Colonic mucosa (tissue), 4 donors: ENCODE measurements around the gene LRTM1. TPM values are rescaled to one million over a fixed set of nuclear protein-coding genes. Genes with fewer than 3 reads are reported as not detected.

Source experiments
- DNase-seq: peaks from one replicate; pipeline ENCODE4 v3.0.0-alpha.2; 2020
- H3K27ac ChIP-seq: fragments of 200-600 bp; one replicate; pipeline ENCODE4 v1.8.0; 2021
- H3K27me3 ChIP-seq: fragments of 200-600 bp; one replicate; pipeline ENCODE4 v1.8.0; 2021
- H3K36me3 ChIP-seq: fragments of 200-600 bp; one replicate; pipeline ENCODE4 v1.8.0; 2021
- H3K4me1 ChIP-seq: fragments of 200-600 bp; one replicate; pipeline ENCODE4 v1.8.0; 2021; ENCODE audit warnings: mild to moderate bottlenecking
- H3K4me3 ChIP-seq: fragments of 200-600 bp; one replicate; pipeline ENCODE4 v1.8.0; 2021
- H3K9ac ChIP-seq, 2 donors: one replicate each; pipeline ENCODE4 v1.7.0; 2013; ENCODE audit warnings: control low read depth in 2 of 2, low read depth in 2 of 2, low read length in 2 of 2
- H3K9me3 ChIP-seq: fragments of 200-600 bp; one replicate; pipeline ENCODE4 v1.8.0; 2021
- intact Hi-C: fragments of 100-400 bp; cut with DNase I; formaldehyde crosslinking; loops from one replicate; pipeline ENCODE4 v1.14.1; 2022
- total RNA-seq, 2 donors: library from RNA; stranded (reverse); fragmentation: NEBNext Ultra II Directional in 1 of 2; extraction: Animal tissue kit (Norgen Biotek cat#: 25700) in 1 of 2; gene quantifications; one replicate each; pipeline ENCODE4 v1.2.1, GENCODE V29; 2021
- TF ChIP-seq, protein P1 (sequence below): fragments of 200-600 bp; IDR thresholded peaks from one replicate; pipeline ENCODE4 v1.8.0; 2022; ENCODE audit warnings: antibody characterized with exemption, mild to moderate bottlenecking
- donor health status: healthy.
- donor health status: DM: no; HTN: no; CAD: no.
- donor health status: DM: no; HTN: no; CAD: no.

Gene LRTM1
- total RNA-seq, 2 donors from 2014 or later: not detected

DNA sequence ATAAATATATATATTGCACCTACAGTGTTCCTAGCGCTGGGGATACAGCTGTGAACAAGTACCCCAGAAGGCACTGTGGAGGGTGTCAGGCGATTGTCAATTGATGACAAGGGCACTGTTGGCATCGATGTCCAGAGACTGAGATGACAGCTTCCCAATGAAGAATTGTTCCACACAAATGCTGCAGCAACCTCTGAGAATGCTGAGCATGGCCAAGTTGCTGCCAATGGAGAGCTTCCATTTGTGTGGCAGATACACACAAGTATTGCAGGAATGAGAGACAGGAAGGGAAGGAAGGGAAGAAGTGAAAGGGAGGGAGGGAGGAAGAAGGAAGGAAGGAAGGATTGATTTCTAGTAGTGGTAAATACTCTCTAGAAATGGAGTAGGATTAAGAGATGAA lies 21.9 kb downstream of the LRTM1 start:
- intact Hi-C loops: no loop called here
- Histone ChIP-seq H3K9ac (no peak overlapping the region), H3K27me3 (no peaks in the 10 kb centered on the region), H3K4me3 (no peak overlapping the region), H3K9me3 (no peaks in the 10 kb centered on the region), H3K4me1 (no peaks in the 10 kb centered on the region), H3K27ac (no peak overlapping the region), H3K36me3 (no peaks in the 10 kb centered on the region)
- TF ChIP-seq, protein P1, sequence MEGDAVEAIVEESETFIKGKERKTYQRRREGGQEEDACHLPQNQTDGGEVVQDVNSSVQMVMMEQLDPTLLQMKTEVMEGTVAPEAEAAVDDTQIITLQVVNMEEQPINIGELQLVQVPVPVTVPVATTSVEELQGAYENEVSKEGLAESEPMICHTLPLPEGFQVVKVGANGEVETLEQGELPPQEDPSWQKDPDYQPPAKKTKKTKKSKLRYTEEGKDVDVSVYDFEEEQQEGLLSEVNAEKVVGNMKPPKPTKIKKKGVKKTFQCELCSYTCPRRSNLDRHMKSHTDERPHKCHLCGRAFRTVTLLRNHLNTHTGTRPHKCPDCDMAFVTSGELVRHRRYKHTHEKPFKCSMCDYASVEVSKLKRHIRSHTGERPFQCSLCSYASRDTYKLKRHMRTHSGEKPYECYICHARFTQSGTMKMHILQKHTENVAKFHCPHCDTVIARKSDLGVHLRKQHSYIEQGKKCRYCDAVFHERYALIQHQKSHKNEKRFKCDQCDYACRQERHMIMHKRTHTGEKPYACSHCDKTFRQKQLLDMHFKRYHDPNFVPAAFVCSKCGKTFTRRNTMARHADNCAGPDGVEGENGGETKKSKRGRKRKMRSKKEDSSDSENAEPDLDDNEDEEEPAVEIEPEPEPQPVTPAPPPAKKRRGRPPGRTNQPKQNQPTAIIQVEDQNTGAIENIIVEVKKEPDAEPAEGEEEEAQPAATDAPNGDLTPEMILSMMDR: no peak
- no peak for DNase-seq

DNA sequence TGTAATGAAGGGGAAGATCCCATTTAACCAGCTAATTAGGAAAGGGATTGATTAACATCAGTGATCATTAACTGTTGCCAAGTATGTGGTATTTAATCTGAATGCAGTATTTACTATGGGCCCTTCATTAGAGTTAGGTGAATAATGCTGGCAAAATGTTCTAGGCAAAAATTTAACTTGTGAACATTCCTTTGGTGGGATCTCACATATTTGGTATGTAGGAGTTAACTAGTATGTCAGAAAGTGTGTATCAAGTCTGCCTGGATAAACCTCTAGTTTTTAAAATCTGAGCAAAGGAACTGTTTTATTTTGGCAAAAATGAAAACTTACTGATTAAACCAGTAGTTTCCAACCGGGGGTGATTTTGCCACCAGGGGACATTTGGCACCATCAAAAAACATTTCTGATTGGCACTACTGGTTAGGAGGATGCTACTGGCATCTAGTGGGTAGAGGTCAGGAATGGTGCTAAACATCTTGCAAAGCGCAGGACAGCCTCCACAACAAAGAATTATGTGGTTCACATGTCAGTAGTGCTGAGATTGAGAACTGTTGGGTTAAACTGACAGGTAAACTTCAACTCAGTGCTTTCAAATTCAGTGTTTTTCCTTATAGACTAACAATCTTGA lies 22.5 kb downstream of the LRTM1 start:
- Histone ChIP-seq H3K27ac (no peak overlapping the region), H3K36me3 (no peaks in the 10 kb centered on the region), H3K27me3 (no peaks in the 10 kb centered on the region), H3K4me3 (no peak overlapping the region), H3K9me3 (no peaks in the 10 kb centered on the region), H3K4me1 (no peaks in the 10 kb centered on the region), H3K9ac (no peak overlapping the region)
- DNase-seq: no peak
- intact Hi-C loops: no loop called here
- TF ChIP-seq, protein P1: no peak

DNA sequence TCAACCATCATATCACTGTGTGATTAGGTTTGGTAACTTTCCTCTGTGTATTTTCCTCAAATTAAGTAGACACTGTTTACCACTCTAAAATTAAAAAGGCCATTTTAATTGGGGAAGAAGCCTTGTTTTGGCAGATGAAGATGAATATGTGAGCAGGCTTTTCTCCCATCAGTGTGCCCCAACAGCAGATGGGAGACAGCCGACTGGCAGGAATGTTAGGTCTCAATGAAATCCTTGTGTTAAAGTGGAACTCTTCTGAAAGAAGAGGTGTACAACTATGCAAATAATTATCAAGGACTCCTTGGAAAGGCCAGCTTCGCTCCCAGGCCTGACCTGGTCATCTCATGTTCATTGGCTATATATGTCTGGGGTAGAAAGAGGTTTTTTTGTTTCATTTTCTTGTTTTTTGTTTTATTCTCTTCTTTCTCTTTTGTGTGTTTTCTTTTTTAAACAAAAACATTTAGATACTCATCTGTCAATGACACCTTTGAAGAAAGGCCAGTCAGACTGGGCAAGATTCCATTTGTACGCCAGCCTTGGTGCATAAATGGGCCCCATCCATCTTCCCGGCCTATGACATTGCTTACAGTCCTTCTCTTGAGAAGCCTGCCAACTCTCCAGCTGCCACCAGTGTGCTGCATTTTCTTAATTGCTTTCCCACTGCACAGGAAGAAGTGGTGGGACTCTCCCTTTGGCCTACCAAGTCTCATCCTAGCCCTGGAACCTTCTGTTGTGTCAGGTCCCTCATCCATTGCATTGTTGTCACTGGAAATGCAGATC lies 25.8 kb downstream of the LRTM1 start:
- H3K27me3 ChIP-seq: no peaks in the 10 kb centered on the region
- no peak overlapping the region for H3K27ac ChIP-seq
- intact Hi-C loops: no loop called here
- no peaks in the 10 kb centered on the region for H3K9me3 ChIP-seq
- TF ChIP-seq, protein P1: no peak
- H3K36me3 ChIP-seq: no peaks in the 10 kb centered on the region
- H3K4me3 ChIP-seq: no peak overlapping the region
- no peak overlapping the region for H3K9ac ChIP-seq
- no peak for DNase-seq
- H3K4me1 ChIP-seq: no peaks in the 10 kb centered on the region

DNA sequence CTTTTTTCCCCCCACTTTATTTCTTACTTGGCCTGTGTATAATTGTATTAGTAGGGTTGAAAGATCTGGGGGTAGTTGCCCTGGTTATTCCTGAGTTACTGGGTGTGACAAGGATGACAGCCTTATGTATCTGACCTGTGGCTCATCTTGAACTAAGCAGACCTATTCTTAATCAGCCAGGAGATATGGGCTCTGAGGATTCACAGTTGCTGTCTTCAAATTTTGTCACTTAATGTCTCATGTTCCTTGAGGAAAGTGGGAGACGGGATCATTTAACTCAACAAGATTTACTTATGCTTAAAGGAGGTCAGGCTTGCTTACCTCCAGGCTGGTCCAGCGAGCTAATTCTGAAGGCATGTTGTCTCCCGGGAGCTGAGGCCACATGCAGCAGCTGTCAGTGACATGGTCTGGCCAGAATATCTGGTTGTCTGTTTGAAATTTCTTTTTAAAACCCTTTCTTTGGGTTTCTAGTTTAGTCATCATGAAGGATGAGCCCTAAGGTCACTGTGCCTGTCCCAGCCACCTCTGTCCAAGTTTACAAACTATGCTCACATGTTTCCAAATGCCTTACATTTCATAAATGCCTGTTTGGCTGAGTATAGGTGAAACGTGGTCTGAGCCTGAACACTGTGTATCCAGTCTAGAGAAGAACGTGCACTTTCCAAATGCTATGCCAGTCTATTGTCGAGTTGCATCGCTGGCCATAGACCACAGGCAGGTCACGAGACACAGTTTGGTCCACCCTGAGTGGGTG lies 26.8 kb downstream of the LRTM1 start:
- DNase-seq: no peak
- Histone ChIP-seq H3K36me3 (no peaks in the 10 kb centered on the region), H3K9me3 (no peaks in the 10 kb centered on the region), H3K27me3 (no peaks in the 10 kb centered on the region), H3K4me3 (no peak overlapping the region), H3K4me1 (no peaks in the 10 kb centered on the region), H3K27ac (no peak overlapping the region), H3K9ac (no peak overlapping the region)
- intact Hi-C loops: no loop called here
- TF ChIP-seq, protein P1: no peak

DNA sequence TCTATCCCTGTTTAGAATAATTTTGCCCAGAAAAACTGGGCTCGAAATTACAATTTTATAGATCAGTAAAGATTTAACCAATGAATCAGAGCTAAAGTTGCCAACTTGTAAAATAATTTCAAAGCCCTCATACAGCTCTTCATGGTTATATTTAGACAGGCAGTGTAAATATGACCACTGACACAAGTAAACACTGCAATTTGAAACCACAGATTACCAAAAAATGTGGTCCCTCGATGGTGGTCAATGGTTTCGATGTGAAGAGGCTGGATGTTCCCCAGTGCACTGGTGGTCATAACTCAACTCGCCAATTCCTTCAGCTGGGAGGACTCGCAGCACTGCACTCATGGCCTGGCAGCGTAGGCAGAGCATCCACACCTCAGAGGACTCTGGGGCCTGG lies 28.6 kb downstream of the LRTM1 start:
- Histone ChIP-seq H3K27me3 (no peaks in the 10 kb centered on the region), H3K36me3 (no peaks in the 10 kb centered on the region), H3K4me3 (no peak overlapping the region), H3K27ac (no peak overlapping the region), H3K9me3 (no peaks in the 10 kb centered on the region), H3K9ac (no peak overlapping the region), H3K4me1 (no peaks in the 10 kb centered on the region)
- intact Hi-C loops: no loop called here
- TF ChIP-seq, protein P1: no peak
- no peak for DNase-seq
